ENCODE measurements around the gene TFB2M.

Gene TFB2M

GRCh38 chr1:246527402-246528088, 38.5 kb downstream of the TFB2M start:
- DNase-seq (no peak), ATAC-seq (ENCODE audit: insufficient read depth, low read depth) (no peak)
- no peaks in the 10 kb centered on the region for H4K20me1 ChIP-seq (ENCODE audit: insufficient read depth, low read length)
- H3K9ac ChIP-seq (ENCODE audit: low read depth, low read length): no peak overlapping the region
- peaks cover 6% of the 10 kb centered on the region for H3K9me3 ChIP-seq (ENCODE audit: insufficient read depth, low read length, severe bottlenecking)
- no peaks in the 10 kb centered on the region for H3K36me3 ChIP-seq (ENCODE audit: insufficient read depth, low read length)
- no peak overlapping the region for H2AFZ ChIP-seq (ENCODE audit: low read depth, low read length)
- H3K4me3 ChIP-seq (ENCODE audit: low read depth in 1 of 2, low read length in 2 of 2): no peak overlapping the region
- no peaks in the 10 kb centered on the region for H3K27me3 ChIP-seq (ENCODE audit: insufficient read depth, low read length, poor library complexity)
- H3K27ac ChIP-seq (ENCODE audit: low read length): no peak overlapping the region
- H3K4me2 ChIP-seq (ENCODE audit: insufficient read depth, low read length): no peak overlapping the region
- H3K79me2 ChIP-seq (ENCODE audit: insufficient read depth, low read length): no peaks in the 10 kb centered on the region
- H3K4me1 ChIP-seq (ENCODE audit: insufficient read depth, low read length): no peaks in the 10 kb centered on the region
- no peak for TF ChIP-seq EZH2 (IDR thresholded peaks at IDR 0.05; ENCODE audit: borderline replicate concordance, low read depth, low read length, severe bottlenecking)
- TF ChIP-seq, protein P1, sequence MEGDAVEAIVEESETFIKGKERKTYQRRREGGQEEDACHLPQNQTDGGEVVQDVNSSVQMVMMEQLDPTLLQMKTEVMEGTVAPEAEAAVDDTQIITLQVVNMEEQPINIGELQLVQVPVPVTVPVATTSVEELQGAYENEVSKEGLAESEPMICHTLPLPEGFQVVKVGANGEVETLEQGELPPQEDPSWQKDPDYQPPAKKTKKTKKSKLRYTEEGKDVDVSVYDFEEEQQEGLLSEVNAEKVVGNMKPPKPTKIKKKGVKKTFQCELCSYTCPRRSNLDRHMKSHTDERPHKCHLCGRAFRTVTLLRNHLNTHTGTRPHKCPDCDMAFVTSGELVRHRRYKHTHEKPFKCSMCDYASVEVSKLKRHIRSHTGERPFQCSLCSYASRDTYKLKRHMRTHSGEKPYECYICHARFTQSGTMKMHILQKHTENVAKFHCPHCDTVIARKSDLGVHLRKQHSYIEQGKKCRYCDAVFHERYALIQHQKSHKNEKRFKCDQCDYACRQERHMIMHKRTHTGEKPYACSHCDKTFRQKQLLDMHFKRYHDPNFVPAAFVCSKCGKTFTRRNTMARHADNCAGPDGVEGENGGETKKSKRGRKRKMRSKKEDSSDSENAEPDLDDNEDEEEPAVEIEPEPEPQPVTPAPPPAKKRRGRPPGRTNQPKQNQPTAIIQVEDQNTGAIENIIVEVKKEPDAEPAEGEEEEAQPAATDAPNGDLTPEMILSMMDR (IDR thresholded peaks at IDR 0.05; ENCODE audit: borderline replicate concordance, extremely low read depth, low read length, poor library complexity, severe bottlenecking): no peak

- H3K4me3 ChIP-seq (ENCODE audit: low read depth in 1 of 2, low read length in 2 of 2): no peak overlapping the region
- no peaks in the 10 kb centered on the region for H3K27me3 ChIP-seq (ENCODE audit: insufficient read depth, low read length, poor library complexity)
- H3K4me1 ChIP-seq (ENCODE audit: insufficient read depth, low read length): no peaks in the 10 kb centered on the region
- H3K36me3 ChIP-seq (ENCODE audit: insufficient read depth, low read length): no peaks in the 10 kb centered on the region
- no peaks in the 10 kb centered on the region for H3K79me2 ChIP-seq (ENCODE audit: insufficient read depth, low read length)
- TF ChIP-seq, protein P1 (IDR thresholded peaks at IDR 0.05; ENCODE audit: borderline replicate concordance, extremely low read depth, low read length, poor library complexity, severe bottlenecking): no peak
- no peak for TF ChIP-seq EZH2 (IDR thresholded peaks at IDR 0.05; ENCODE audit: borderline replicate concordance, low read depth, low read length, severe bottlenecking)
- no peak overlapping the region for H3K9ac ChIP-seq (ENCODE audit: low read depth, low read length)
- no peak overlapping the region for H2AFZ ChIP-seq (ENCODE audit: low read depth, low read length)
- DNase-seq (no peak), ATAC-seq (ENCODE audit: insufficient read depth, low read depth) (no peak)
- H3K4me2 ChIP-seq (ENCODE audit: insufficient read depth, low read length): no peak overlapping the region
- H4K20me1 ChIP-seq (ENCODE audit: insufficient read depth, low read length): no peaks in the 10 kb centered on the region
- H3K27ac ChIP-seq (ENCODE audit: low read length): no peak overlapping the region
- H3K9me3 ChIP-seq (ENCODE audit: insufficient read depth, low read length, severe bottlenecking): peaks cover 6% of the 10 kb centered on the region
These were observed 39.1 kb downstream of the TFB2M start for GRCh38 chr1:246526915-246527314.

DNA sequence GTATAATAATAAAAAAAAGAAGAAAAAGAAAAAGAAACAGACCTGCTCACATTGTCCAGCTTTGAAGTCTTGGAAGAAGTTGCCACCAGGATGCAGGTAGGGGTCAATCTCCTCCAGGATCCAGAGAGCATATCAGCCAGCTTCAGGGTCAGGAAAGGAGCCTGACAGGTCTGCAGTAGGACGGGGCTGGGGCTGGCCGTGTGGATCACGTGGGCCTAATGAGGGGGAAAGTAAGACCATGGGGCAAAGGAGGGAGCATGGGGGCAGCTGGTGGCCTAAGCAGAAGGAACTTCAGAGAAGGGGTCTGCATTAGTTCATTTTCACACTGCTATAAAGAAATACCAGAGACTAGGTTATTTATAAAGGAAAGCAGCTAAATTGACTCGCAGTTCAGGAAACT, 39.7 kb downstream of the TFB2M start:
- Histone ChIP-seq H3K4me3 (ENCODE audit: low read depth in 1 of 2, low read length in 2 of 2) (no peak overlapping the region), H3K9me3 (ENCODE audit: insufficient read depth, low read length, severe bottlenecking) (peaks cover 6% of the 10 kb centered on the region), H3K4me2 (ENCODE audit: insufficient read depth, low read length) (no peak overlapping the region), H2AFZ (ENCODE audit: low read depth, low read length) (no peak overlapping the region), H4K20me1 (ENCODE audit: insufficient read depth, low read length) (no peaks in the 10 kb centered on the region), H3K36me3 (ENCODE audit: insufficient read depth, low read length) (no peaks in the 10 kb centered on the region), H3K79me2 (ENCODE audit: insufficient read depth, low read length) (no peaks in the 10 kb centered on the region), H3K27ac (ENCODE audit: low read length) (no peak overlapping the region), H3K9ac (ENCODE audit: low read depth, low read length) (no peak overlapping the region), H3K27me3 (ENCODE audit: insufficient read depth, low read length, poor library complexity) (no peaks in the 10 kb centered on the region), H3K4me1 (ENCODE audit: insufficient read depth, low read length) (no peaks in the 10 kb centered on the region)
- ATAC-seq (ENCODE audit: insufficient read depth, low read depth) (no peak), DNase-seq (no peak)
- TF ChIP-seq, protein P1 (IDR thresholded peaks at IDR 0.05; ENCODE audit: borderline replicate concordance, extremely low read depth, low read length, poor library complexity, severe bottlenecking): no peak
- TF ChIP-seq EZH2 (IDR thresholded peaks at IDR 0.05; ENCODE audit: borderline replicate concordance, low read depth, low read length, severe bottlenecking): no peak

Data from DND-41 (cell line).